GM21381 (cell line): ENCODE data around the gene CFAP54.

Experiments
- ATAC-seq: cut with Tn5 transposase; IDR thresholded peaks from one replicate; pipeline ENCODE4 v1.9.1; 2021; ENCODE audit warnings: mild to moderate bottlenecking, moderate library complexity; ENCODE audit not compliant: unreplicated experiment

Gene CFAP54

DNA sequence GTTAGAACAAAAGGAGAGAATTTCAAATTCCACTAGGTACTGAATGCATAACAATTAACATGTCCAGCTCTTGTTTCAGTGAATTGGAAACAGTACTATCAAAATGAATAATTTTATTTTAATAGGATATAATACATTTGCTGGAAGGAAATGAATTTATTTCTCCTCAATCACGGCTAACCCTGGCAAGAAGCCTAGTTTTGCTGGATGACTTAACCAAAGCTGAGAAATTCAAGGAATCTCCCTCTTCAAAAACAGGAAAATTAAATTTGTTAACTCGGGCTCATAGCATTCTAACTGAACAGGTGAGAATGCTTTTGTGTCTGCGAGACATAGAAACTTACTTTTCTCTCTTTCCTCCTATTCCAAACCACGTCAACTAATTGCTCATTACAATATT, 254.2 kb downstream of the CFAP54 start:
- no peak for ATAC-seq

DNA sequence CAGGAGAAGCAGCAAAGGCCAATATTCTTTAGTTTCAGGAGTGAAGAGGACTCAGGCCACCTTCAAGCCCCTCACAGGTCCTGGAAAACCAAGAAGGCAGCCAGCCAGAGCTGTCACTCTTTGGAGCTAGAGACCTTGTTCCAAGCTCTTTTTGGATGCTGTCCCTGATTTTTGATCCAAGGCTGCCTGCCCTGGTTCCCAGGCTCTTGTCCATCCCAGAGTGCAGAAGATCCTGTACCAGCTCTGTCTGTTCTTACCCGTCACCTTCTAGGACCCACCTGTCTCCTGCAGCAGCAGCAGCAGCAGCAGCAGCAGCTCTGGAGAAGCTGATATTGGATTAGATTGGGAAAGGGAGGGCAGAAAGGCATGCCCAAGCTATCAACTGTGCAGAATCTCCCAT, 260.6 kb downstream of the CFAP54 start:
- ATAC-seq: no peak

DNA sequence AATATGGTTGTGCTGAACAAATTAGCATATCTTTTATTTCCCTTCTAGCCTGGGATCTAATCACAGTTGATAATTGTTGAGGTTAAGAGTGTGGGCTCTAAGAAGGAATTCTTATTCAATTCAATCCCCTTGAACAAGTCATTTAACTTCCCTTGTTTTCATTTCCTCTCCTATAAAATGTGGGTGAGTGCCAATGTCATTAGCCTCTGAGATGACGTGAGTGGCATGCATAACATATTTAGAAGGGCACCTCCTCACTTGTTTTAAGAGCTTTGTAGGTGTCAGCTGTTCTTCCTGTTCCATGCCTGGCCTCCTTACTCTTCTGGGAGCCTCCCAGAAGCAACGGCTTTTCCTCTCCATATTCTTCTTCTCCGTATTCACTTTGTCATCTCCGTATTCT, 262.2 kb downstream of the CFAP54 start:
- ATAC-seq: no peak

DNA sequence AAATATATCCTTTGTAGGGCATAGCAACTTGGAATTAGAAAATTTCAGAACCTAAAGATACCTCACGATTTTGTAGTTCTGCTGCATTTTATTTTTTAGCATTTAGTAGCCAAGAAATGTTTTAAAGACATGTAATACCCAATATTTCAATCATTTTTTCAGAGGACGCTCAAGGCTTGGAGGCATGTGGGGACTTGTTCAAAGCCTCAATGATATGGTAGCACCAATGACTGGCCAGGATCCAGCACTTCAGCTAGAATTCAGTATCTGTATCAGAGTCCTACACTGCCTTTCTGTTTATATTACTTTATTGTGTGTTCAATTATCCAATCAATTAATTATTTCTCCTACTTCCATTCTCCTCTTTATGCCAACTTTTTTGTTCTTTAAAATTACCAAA, 262.8 kb downstream of the CFAP54 start:
- ATAC-seq: no peak

DNA sequence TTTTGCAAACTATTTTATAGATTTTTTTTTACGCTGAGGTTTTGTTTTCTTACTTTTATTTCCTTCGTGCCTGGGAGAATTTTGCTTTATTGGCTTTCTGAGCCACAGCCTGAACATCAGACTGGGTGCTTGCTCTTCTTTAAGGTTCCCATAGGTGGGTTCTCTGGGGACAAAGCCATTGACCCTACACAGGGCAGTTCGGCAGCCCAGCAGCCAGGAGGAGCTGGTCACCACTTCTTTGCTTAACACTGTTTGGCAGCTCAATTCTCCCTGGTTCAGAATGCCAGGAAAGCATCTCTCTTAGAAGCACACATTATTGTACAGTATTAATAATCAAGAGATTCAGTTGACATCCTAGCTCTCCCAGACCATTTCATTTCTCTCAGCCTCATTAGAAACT, 276.9 kb downstream of the CFAP54 start:
- no peak for ATAC-seq

DNA sequence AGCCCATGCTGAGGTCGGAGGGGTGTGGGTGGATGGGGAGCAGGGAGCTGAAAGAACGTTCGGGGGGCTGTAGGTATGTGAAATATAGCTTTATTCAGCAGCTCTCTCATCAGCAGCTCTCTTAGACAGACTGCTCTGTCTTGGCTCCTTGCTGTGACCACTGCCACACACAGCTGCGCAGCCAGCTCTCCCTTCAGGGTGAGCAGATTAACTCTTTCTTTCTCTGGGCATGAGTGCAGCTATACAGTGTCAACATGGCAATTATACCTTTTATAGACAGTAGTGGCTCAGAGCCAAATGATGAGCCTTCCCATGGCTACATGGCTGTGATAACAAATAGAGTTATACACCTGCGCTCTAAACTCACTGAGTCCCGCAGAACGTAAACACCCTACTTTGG, 280.0 kb downstream of the CFAP54 start:
- no peak for ATAC-seq

DNA sequence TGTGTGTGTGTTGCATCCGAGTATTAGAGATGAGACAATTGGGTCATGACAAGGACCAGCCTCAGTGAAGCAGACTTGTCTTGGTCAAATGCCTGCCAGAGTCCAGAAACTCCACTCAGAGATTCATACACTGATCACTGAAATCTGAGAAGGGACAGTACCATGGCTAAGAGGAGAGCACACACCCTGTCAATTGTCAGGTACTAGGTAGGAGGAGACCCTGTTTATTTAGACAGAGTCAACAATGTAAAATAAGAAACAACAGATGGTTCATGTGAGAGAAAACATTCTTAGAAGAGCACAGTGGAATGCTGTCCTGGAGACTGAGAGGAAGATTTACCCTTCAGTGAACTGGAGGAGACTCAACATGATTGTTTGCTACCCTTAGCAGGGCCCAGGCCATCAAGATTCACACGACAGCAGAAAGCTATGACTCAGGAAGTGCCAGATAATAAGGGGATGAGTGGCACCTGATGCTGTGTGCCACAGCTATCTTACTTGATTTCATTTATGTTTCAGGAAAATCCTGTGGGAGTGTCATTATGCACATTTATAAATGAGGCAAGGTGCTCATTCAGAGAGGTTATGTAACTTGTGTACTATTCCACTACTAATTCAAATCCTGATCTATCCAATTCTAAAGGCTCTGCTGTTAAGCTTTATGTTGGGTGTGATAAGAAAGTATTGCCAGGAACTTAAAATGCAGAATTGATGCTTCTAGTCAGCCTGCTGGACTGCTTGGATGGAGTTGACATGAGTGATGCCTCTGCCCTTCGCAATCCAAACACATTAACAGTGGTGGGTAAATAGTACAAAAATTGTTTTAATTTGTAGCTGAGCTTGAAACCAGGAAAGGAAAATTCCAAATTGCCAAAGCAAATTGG, 281.1 kb downstream of the CFAP54 start:
- no peak for ATAC-seq

DNA sequence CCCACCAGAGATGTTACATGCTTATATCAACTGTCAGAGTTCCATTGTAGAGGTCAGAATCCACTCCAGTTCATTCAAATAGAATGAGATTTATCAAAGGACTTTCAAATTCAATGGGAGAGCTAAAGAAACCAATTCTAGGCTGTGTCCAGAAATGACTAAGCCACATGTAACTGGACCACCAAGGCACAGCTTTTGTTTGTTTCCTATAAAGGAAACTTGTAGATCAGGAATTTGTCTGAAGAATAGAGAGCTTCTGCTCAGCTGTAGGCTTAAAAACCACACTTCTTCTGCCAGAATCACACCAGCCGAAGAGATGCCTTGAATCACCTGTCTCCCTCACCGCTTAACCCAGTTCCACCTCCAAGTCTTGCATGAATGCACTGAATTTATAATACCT, 283.7 kb downstream of the CFAP54 start:
- no peak for ATAC-seq

DNA sequence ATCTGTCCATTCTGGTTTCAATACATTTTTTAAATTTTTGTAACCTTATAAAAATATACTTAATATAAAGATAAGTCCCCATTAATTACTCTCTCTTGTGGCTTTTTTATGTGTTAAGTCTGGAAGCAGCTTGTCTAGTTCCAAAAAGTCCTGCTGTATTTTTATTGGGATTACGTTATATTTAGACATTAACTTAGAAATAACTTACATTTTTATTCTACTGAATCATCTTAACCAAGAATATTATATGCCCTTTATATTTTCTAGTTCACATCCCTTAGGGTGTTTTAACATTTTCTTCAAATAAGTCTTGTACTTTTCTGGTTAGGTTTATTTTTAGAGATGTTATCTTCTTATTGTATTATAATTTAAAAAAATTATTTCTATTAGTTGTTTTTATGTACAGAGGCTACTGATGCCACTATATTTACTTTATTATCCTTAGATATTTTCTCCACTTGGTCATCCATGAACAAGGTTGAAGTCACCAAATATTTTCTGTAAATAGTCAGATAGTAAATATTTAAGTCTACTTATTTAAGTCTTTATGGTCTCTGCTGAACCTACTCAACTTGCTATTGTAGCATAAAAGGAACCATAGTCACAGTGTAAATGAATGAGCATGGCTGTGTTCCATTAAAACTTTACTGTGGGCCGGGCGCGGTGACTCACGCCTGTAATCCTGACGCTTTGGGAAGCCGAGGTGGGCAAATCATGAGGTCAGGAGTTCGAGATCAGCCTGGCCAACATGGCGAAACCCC, 285.3 kb downstream of the CFAP54 start:
- no peak for ATAC-seq

DNA sequence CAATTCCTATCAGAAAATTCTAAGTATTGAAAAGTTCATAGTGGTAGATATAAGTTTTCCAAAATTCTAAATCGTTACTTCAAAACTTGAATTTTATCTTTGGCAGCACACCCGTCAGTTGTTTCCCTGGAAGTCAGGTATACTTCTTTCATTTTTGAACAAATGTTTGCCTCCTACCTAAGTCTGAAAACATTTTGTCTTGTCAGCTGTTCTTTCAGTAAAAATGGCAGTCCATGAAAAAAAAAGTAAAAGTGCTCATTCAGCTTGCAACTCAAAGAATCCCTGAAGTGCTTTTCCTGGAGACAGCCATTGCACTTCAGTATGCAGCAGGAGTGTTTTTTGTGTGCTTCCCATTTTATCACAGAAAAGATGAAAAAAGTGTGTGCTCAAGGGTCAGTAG, 287.5 kb downstream of the CFAP54 start:
- no peak for ATAC-seq

DNA sequence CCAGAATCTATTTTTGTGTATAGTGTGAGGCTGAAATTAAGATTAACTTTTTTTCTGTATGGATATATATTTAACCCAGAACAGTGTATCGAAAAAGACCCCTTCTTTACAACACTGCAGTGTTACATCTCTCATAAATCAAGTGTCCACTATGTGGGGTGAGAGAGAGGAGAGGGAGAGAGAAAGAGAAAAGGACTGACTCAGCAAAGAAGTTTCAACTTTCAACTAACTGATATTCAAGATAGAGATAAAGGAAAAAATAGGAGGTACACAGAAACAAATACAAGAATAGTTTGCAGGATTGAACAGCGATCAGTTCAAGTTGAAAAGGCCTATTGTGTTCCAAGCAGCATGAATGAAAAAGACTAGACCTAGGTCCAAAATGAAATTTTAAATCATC, 291.0 kb downstream of the CFAP54 start:
- no peak for ATAC-seq

DNA sequence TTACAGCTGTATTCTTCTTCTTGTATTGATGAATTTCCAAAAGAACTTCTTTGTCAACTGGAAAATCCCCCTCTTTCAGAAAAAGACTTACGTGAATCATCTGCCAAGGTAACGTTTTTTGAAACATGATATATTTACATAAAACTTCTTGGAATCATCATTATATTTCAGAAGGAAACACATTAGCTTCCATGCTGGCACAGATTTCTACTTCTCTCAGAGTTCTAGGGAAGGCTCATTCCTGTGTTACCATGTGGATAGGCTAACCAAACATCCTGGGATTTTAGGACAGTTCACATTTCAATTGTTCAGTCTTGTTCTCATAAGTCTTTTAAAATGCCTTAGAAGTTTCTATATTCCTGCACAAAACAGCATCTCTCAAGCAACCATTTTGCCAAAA, 297.4 kb downstream of the CFAP54 start:
- no peak for ATAC-seq

DNA sequence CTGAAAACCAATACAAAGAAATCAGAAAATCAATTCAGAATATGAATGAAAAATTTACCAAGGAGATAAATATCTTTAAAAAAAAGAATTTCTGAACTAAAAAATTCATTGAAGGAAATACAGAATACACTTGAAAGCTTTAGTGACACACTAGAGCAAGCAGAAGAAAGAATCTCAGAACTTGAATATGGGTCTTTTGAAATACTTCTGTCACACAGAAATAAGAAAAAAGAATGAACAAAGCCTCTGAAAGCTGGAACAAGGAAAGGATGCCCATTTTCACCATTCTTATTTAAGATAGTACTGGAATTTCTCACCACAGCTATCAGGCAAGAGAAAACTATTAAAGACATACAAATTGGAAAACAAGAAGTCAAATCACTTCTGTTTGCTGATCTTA, 314.6 kb downstream of the CFAP54 start:
- no peak for ATAC-seq

DNA sequence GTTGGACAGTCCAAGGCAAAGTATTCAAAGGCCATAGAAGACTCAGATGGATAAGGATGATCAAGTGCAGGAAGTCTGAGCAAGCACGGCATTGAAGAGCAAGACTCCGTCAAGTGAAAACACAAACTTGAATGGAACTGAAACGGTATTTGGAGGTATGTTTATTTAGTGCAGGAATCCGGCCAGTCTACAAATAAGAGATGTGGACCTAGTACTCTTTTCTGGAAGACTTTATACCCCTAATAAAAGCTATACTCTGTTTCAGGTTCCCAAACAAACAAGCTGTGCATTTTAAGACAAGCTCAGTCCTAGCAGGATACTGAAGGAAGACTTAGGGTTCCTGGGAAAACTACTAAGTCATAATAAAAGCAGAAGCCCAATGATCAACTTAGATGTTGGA, 316.9 kb downstream of the CFAP54 start:
- no peak for ATAC-seq

DNA sequence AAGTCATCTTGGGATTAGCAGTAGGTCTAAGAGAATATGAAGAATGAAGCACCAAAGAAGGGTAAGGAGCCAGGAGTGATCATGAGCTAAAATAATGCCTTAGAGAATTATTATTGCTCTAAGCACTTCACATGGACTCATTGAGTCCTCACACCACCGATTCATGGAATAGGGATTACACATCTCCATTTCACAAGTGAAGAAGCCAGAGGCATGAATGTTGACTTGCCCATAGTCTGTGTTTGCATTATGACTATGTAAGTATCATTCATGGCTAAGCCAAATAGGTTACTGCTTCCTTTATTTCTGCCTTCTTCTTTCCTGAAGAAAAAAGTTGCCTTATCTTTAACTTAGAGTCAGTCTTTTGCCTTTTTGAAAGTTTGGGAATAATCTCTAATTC, 318.4 kb downstream of the CFAP54 start:
- no peak for ATAC-seq

DNA sequence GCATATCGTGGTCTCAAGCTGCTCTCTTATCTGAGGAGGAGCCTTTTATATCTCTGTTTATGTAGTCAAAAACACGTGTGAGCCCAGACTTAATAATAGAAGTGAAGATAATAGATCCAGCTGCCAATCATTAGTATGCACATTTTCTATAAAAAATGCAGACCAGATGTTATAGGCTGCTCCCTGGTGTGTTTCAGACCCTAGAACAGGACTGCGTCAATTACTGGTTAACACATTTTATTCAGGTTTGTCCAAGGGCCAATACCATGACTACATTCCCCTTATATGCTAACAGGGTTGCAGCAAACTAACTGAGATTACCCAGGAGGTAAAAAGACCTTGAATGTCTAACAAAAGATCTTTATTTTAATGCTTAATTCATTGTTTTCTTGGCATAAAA, 319.2 kb downstream of the CFAP54 start:
- ATAC-seq: no peak

DNA sequence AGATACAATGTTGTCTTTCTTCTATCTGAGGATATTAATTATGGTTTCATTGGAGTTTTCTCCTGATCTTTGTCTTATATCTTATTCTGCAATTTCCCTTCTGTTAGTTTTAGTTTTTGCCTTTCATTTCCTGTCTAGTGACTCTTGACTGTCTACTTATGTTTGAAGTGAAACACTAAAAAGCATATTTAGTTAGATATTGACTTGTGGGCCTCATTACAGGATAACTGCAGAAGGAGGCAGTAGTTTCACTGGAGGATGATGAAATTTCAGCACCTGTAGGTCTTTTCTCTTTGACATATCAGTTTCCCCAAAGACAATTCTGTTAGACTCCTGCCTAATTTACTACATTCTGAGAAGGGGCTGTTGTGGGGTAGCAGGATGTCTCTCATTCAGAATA, 320.1 kb downstream of the CFAP54 start:
- no peak for ATAC-seq

DNA sequence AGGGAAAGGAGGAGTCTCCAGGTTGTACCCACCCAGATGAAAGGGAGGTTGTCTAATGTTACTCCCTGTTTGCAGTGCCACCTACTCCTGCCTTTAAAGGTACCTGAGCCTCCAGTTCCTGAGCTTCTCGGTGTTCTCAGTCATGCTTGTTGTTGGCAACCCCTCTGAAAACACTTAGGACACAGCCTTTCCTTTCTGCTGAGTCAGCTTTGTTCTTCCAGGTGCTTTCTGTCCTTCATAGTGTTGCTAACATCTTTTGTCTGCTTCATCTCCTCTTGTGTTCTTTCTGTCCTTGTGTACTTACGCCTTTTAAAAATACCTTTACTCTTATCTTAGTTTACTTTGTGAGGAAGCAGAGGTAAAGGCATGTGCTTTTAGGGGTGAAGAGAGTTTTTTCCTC, 320.7 kb downstream of the CFAP54 start:
- ATAC-seq: no peak

DNA sequence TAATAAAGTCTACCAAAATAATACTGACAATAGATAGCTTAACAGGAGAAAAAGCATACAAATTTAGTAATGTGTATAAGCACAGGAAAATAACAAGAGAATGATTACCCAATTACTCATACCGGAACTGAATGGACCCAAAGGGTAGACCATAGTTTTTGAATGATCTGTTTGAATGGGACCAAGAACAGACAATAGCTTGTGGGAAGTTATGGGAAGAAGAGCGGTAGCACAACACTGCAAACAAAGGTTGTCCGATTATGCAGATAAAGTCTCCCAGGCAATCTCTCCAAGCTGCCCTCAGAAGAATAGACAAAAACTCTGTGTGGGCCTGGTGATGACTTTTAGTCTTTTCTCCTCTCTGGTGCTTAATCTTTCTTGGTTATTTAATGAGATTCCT, 321.1 kb downstream of the CFAP54 start:
- ATAC-seq: no peak

DNA sequence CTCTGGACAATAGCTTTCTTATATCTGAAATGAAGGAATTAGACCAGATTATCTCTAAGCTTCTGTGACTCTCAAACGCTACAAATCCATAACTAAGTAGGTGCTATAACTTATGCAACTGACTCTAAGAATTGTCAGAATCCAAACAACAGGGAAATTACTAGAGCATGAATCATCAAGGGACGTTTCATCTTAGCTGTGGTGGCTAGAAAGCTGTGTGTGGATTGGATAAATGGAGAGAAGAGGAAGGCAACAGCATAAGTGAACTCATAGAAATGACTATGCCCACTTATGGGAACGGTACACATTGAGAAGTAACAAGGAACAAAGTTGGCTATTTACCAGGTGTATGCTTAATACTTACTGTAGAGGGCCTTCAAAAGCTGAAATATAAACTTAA, 321.7 kb downstream of the CFAP54 start:
- ATAC-seq: no peak

DNA sequence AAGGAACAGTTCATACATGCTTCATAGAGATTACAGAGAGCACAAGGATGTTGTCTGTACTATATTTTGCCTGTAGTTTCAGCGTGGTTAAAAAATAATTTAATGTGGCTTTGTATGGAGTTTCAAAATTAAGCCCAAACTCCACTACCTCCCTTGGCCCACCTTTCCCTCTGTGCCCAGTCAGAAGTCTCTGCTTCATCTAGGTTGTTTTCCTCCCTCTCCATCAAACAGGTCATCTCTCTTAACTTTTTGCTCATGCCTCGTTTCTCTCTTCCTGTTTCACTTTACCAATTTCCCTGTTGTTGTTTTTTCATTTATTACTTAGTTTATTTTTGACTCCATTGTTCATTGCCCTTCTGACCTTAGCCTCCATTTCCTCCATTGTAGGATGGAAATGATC, 322.8 kb downstream of the CFAP54 start:
- ATAC-seq: no peak

DNA sequence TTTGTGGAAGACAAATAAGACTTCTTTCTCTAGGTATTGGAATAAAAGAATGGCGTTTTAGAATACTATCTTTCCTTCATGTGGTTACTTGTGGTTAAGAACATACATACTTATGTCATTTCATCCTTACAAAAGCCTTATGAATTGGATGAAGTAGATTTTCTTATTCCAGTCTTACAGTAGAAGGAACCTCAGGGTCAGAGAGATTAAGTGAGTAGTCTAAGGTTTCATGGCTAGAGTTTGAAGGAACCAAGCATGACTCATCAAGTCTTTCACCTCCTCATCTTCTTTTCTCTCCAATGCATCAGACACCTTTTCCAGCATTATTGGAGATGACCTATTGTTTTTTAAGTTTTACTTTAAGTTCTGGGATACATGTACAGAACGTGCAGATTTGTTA, 324.8 kb downstream of the CFAP54 start:
- ATAC-seq: no peak
